GM19240 (cell line): ENCODE measurements around the gene LIPG.
"Not testable (repeated sequence)": the region's sequence is repeated elsewhere in the genome, so short reads cannot be mapped to it uniquely, and the experiment has no call there.

Source experiments
- DNase-seq: peaks from one replicate; pipeline ENCODE4 v3.0.0; 2011; ENCODE audit warnings: low spot score; ENCODE audit not compliant: insufficient read length

The LIPG gene

GRCh38 chr18:49546278-49546677, 15.6 kb upstream of the LIPG start:
- DNase-seq = no peak

GRCh38 chr18:49546719-49547273, 15.1 kb upstream of the LIPG start:
- no peak for DNase-seq

- DNase-seq = no peak
Measured at GRCh38 chr18:49547701-49548100, 14.2 kb upstream of the LIPG start.

GRCh38 chr18:49548229-49548636, 13.6 kb upstream of the LIPG start:
- no peak for DNase-seq

- DNase-seq = no peak
Measured at GRCh38 chr18:49550621-49551339, 11.1 kb upstream of the LIPG start.

- DNase-seq = no peak
Measured at GRCh38 chr18:49553003-49553402, 8.9 kb upstream of the LIPG start.

GRCh38 chr18:49555641-49556040, 6.2 kb upstream of the LIPG start:
- no peak for DNase-seq

- DNase-seq = no peak
Measured at GRCh38 chr18:49558356-49558755, 3.5 kb upstream of the LIPG start.

GRCh38 chr18:49559326-49559931, 2.4 kb upstream of the LIPG start:
- DNase-seq = not testable (repeated sequence)

- no peak for DNase-seq
Measured at GRCh38 chr18:49560277-49560623, 1.6 kb upstream of the LIPG start.

GRCh38 chr18:49560624-49561288, 1.1 kb upstream of the LIPG start:
- no peak for DNase-seq

GRCh38 chr18:49562481-49563129, 748 bp downstream of the LIPG start:
- DNase-seq = no peak

GRCh38 chr18:49563130-49563540, 1.3 kb downstream of the LIPG start:
- no peak for DNase-seq

- no peak for DNase-seq
Measured at GRCh38 chr18:49563701-49564517, 2.1 kb downstream of the LIPG start.

- no peak for DNase-seq
Measured at GRCh38 chr18:49564518-49564834, 2.6 kb downstream of the LIPG start.

GRCh38 chr18:49565101-49565500, 3.2 kb downstream of the LIPG start:
- no peak for DNase-seq

- DNase-seq = no peak
Measured at GRCh38 chr18:49565612-49566011, 3.8 kb downstream of the LIPG start.

GRCh38 chr18:49566217-49566770, 4.4 kb downstream of the LIPG start:
- no peak for DNase-seq

GRCh38 chr18:49566985-49567384, 5.1 kb downstream of the LIPG start:
- DNase-seq = no peak

- DNase-seq = no peak
Measured at GRCh38 chr18:49569724-49570123, 7.9 kb downstream of the LIPG start.

- no peak for DNase-seq
Measured at GRCh38 chr18:49570836-49571235, 9.0 kb downstream of the LIPG start.
